Measurements from ENCODE around the gene ATOX1. TPM values are rescaled to one million over a fixed set of nuclear protein-coding genes. Genes with fewer than 3 reads are reported as not detected.

Gene ATOX1
- total and polyA plus RNA-seq, 9 of the 15 experiments (the other 6 are each of a cell fraction or from before 2014, with no cell fraction given): 59.2 to 318 (median 86.2) TPM

GRCh38 chr5:151737431-151737830, 21.0 kb downstream of the ATOX1 start:
- CTCF ChIA-PET (ENCODE audit: low intra/inter-chr PET ratio): no interaction called here

GRCh38 chr5:151735646-151736045, 22.8 kb downstream of the ATOX1 start:
- BruUV-seq (replicated peaks): no TSS peak
- H3K9ac ChIP-seq (ENCODE audit: insufficient read depth in 1 of 2, low read depth in 2 of 2, low read length in 2 of 2): no peak overlapping the region
- no peaks in the 10 kb centered on the region for H3K9me1 ChIP-seq (ENCODE audit: control insufficient read depth, insufficient read depth, low read length)
- H3K4me3 ChIP-seq: no peak overlapping the region
- in situ Hi-C loops (cut with MboI) (no loop called here), intact Hi-C loops (cut with micrococcal nuclease) (no loop called here)
- TF ChIP-seq TAF15 (IDR thresholded peaks at IDR 0.05; ENCODE audit: low read depth, low read length) (no peak), TAF1 (IDR thresholded peaks at IDR 0.05; ENCODE audit: control insufficient read depth, extremely low read depth, insufficient read depth, low read length, severe bottlenecking) (no peak), ZNF436 (CRISPR knock-in tag; IDR thresholded peaks at IDR 0.05) (no peak), ZNF134 (CRISPR knock-in tag; conservative IDR thresholded peaks at IDR 0.05) (no peak), ZNF124 (CRISPR knock-in tag; IDR thresholded peaks at IDR 0.05) (no peak), ZNF584 (CRISPR knock-in tag; IDR thresholded peaks at IDR 0.05; ENCODE audit: low read depth) (no peak), L3MBTL2 (IDR thresholded peaks at IDR 0.05) (no peak), FOXA1 (IDR thresholded peaks at IDR 0.05; ENCODE audit: borderline replicate concordance) (no peak), BRF1 (IDR thresholded peaks at IDR 0.05; ENCODE audit: borderline replicate concordance, extremely low read depth, insufficient read length) (no peak), PHF20 (IDR thresholded peaks at IDR 0.05; ENCODE audit: partially characterized antibody) (no peak), ZNF146 (CRISPR knock-in tag; IDR thresholded peaks at IDR 0.05; ENCODE audit: unreplicated experiment) (no peak), EP300 (IDR thresholded peaks at IDR 0.05; ENCODE audit: low read length) (no peak), EGR1 (conservative IDR thresholded peaks at IDR 0.05) (no peak), GABPB1 (CRISPR knock-in tag; IDR thresholded peaks at IDR 0.05) (no peak)
- H4K20me1 ChIP-seq (replicated peaks; ENCODE audit: control insufficient read depth, insufficient read depth, low read length): no peaks in the 10 kb centered on the region
- POLR2A ChIA-PET: interaction anchor here (0.7 kb wide), 1 partner anchor 9 kb away, joined by 3 read pairs; no protein-coding TSS in a partner anchor
- ATAC-seq (no peak), DNase-seq (ENCODE audit: extremely low read depth in 1 of 4, low spot score in 3 of 4) (no peak), FAIRE-seq (no peak)
- WGBS (ENCODE audit: insufficient coverage, low coverage, missing lambda C conversion rate): 70% methylated on average over 1 of the region's 1 CpG
- no peaks in the 10 kb centered on the region for H3K27me3 ChIP-seq (ENCODE audit: control insufficient read depth in 2 of 2, insufficient read depth in 2 of 2, low read length in 2 of 2)
- no peaks in the 10 kb centered on the region for H3K9me3 ChIP-seq (replicated peaks; ENCODE audit: control insufficient read depth, insufficient read depth, low read depth, low read length)
- no peaks in the 10 kb centered on the region for H3K79me2 ChIP-seq (ENCODE audit: control insufficient read depth, insufficient read depth, low read length)
- no peaks in the 10 kb centered on the region for H3K36me3 ChIP-seq (ENCODE audit: control insufficient read depth, insufficient read depth, low read length)
- H3K27ac ChIP-seq (ENCODE audit: extremely low read depth, low read depth, low read length): no peak overlapping the region
- peaks cover 0 to 6% of the 10 kb centered on the region in 2 experiments; a peak in 3 of 5 replicates for H3K4me1 ChIP-seq (replicated peaks in 1 of 2; ENCODE audit: control insufficient read depth in 2 of 2, insufficient read depth in 2 of 2, low read length in 2 of 2)
- no peak overlapping the region for H3K4me2 ChIP-seq (ENCODE audit: insufficient read depth, low read length)
- no peak overlapping the region for H2AFZ ChIP-seq (ENCODE audit: low read depth, low read length)
- CTCF ChIA-PET (ENCODE audit: low intra/inter-chr PET ratio): no interaction called here

More at GRCh38 chr5:151737431-151737830, 21.0 kb downstream of the ATOX1 start:
- peaks cover under 1% of the 10 kb centered on the region; the same call in 1 of the 3 replicates for H3K36me3 ChIP-seq (ENCODE audit: control insufficient read depth, insufficient read depth, low read length)
- no peak overlapping the region for H2AFZ ChIP-seq (ENCODE audit: low read depth, low read length)
- H3K9me3 ChIP-seq (replicated peaks; ENCODE audit: control insufficient read depth, insufficient read depth, low read depth, low read length): no peaks in the 10 kb centered on the region
- H3K4me2 ChIP-seq (ENCODE audit: insufficient read depth, low read length): no peak overlapping the region
- FAIRE-seq (no peak), DNase-seq (ENCODE audit: extremely low read depth in 1 of 4, low spot score in 3 of 4) (no peak), ATAC-seq (no peak)
- in situ Hi-C loops (cut with MboI) (no loop called here), intact Hi-C loops (cut with micrococcal nuclease) (no loop called here)
- 54% methylated on average over 3 of the region's 3 CpGs for WGBS (ENCODE audit: insufficient coverage, low coverage, missing lambda C conversion rate)
- H3K27ac ChIP-seq (ENCODE audit: extremely low read depth, low read depth, low read length): no peak overlapping the region
- no peaks in the 10 kb centered on the region for H3K9me1 ChIP-seq (ENCODE audit: control insufficient read depth, insufficient read depth, low read length)
- H3K27me3 ChIP-seq (ENCODE audit: control insufficient read depth in 2 of 2, insufficient read depth in 2 of 2, low read length in 2 of 2): no peaks in the 10 kb centered on the region
- BruUV-seq (replicated peaks): no TSS peak
- POLR2A ChIA-PET: no interaction called here
- H3K4me3 ChIP-seq: no peak overlapping the region
- peaks cover 0 to 6% of the 10 kb centered on the region in 2 experiments; a peak in 3 of 5 replicates for H3K4me1 ChIP-seq (replicated peaks in 1 of 2; ENCODE audit: control insufficient read depth in 2 of 2, insufficient read depth in 2 of 2, low read length in 2 of 2)
- H3K9ac ChIP-seq (ENCODE audit: insufficient read depth in 1 of 2, low read depth in 2 of 2, low read length in 2 of 2): no peak overlapping the region
- no peaks in the 10 kb centered on the region for H4K20me1 ChIP-seq (replicated peaks; ENCODE audit: control insufficient read depth, insufficient read depth, low read length)
- TF ChIP-seq, protein P1, sequence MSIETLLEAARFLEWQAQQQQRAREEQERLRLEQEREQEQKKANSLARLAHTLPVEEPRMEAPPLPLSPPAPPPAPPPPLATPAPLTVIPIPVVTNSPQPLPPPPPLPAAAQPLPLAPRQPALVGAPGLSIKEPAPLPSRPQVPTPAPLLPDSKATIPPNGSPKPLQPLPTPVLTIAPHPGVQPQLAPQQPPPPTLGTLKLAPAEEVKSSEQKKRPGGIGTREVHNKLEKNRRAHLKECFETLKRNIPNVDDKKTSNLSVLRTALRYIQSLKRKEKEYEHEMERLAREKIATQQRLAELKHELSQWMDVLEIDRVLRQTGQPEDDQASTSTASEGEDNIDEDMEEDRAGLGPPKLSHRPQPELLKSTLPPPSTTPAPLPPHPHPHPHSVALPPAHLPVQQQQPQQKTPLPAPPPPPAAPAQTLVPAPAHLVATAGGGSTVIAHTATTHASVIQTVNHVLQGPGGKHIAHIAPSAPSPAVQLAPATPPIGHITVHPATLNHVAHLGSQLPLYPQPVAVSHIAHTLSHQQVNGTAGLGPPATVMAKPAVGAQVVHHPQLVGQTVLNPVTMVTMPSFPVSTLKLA (conservative IDR thresholded peaks at IDR 0.05): no peak
- TF ChIP-seq CBFA2T3 (IDR thresholded peaks at IDR 0.05): peak; percentile 7; the same call in 1 of the 2 replicates
- H3K79me2 ChIP-seq (ENCODE audit: control insufficient read depth, insufficient read depth, low read length): no peaks in the 10 kb centered on the region
